NCI-H345 (cell line): ENCODE measurements around the gene SYT14.
"Not testable (repeated sequence)": the region's sequence is repeated elsewhere in the genome, so short reads cannot be mapped to it uniquely, and the experiment has no call there.

Experiments used
- DNase-seq: peaks from one replicate; lab custom pipeline; 2025; lab: John Stamatoyannopoulos, UW

Gene SYT14

GRCh38 chr1:210027994-210028393 is 90.0 kb downstream of the SYT14 start:
- DNase-seq, result no peak

- DNase-seq, result no peak
Measured at GRCh38 chr1:210031473-210031872, 93.5 kb downstream of the SYT14 start.

DNA sequence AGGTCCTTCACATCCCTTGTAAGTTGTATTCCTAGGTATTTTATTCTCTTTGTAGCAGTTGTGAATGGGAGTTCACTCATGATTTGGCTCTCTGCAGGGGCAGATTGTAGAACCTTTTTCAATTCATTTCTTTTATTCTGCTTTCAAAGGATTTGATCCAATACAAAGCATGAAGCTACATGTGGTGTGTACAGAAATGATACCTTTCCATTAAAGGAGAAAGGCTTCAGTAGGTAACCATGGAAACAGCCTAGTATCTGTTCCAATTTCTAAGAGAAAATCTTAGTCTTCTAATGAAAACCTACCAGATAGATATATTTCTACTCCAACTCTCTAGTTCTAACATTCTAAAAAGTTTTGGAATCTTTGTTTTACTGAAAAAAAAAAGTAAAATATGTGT is 105.0 kb downstream of the SYT14 start:
- no peak for DNase-seq

GRCh38 chr1:210049616-210050015 is 111.6 kb downstream of the SYT14 start:
- DNase-seq, result no peak

DNA sequence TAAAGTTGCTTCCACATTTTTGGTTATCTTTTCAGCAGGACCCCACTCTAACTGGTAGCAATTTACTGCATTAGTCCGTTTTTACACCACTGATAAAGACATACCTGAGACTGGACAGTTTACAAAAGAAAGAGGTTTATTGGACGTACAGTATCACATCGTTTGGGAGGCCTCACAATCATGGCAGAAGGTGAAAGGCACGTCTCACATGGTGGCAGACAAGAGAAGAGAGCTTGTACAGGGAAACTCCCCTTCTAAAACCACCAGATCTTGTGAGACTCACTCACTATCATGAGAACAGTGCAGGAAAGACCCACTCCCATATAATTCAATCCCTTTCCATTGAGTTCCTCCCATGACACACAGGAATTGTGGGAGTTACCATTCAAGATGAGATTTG is 112.5 kb downstream of the SYT14 start:
- not testable (repeated sequence) for DNase-seq

DNA sequence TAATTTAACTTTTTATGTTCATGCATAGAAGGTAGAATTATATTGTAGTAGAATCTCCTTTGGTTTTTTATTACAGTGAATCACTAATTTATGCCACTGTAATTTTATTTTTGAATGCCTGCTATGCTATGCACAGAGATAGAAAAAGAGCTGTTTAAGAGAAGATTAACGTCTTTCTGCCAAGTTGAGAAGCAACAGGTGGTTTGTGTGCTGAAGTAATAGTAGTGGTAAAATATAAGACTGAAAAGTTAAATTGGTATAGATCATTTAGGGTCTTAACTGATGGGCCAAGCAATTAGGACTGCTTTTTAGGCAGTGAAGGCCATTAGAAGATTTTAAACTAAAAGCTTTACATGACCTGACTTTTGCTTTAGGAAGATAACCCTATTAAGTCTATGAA is 115.1 kb downstream of the SYT14 start:
- DNase-seq, result no peak

DNA sequence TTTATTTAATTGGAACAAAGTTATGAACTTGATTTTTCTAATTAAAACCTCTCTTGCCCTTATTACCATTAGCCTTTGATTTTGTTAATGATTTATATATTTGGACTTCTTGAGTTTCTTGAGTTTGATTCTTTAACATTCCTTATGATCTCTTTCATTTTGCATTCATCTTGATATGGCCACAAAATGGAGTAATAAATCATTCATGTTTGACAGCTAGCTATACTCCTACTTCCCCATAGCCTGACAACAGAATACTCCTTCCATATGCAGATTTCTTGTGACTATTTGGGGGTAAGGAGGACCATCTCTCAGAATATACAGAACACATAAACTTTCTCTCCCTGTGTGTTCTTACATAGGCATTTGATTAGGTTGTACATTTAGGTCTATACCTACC is 119.6 kb downstream of the SYT14 start:
- no peak for DNase-seq

- DNase-seq, result no peak
Measured at GRCh38 chr1:210061992-210062391, 124.0 kb downstream of the SYT14 start.

DNA sequence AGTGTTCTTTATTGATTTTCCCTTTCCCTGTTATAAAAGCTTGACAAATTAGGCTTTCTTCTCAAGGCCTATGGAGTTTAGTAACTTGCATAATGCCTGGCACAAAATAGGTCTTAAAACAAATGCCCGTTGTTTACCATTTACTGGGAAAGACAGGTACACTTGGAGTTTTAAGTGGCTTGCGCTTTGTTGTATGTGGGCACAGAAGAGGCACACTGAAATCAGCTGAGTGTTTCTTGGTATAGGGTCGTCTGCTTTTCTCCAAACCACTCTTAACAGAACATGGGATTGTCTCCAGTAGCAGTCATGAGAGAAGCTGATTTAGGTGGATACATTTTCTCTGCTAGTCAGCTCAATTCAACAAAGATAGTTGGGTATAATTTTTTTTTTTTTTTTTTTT is 132.5 kb downstream of the SYT14 start:
- no peak for DNase-seq

DNA sequence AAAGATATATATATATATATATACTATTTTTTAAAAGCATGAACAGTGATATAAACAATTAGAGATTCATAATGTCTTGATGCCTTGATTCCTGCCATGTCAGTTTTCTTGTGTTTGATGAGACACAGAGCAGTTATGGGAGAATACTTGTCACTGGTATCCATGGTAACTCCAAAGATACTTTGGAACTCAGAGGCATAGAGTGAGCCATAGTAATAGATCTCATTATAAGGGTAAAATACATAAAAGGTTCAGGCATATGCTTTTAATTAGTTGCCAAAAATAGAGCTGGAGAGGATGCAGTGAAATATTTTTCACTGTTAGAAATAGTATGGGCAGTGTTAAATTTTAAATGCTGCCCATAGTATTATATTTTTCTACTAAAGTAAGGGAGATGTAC is 134.1 kb downstream of the SYT14 start:
- DNase-seq, result no peak

DNA sequence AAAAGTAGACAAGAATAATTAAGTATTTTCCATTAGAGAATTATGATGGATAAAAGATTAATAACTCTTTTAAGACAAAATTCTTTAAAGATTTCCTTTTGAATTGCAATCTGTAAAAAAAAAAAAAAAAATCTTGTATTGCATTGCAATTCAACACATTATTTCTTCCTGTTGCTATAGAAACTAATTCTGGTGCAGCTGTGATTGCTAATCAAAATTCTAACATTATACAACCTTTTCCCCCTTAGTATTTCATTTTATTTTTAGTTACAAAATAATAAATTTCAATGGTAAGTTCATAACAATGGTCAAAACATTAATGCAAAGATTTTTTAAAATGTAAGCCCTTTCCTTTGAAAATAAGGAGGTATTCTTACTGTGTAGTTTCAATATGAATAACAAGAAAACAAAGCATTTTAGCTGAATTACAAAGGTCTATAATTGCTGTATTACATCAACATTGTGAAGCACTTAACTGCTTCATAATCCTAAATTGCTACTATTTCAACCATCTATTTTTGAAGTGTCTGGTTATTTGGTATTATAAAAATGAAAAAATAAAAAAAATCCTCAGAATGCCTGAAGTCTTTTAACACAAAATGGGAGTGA is 135.0 kb downstream of the SYT14 start:
- DNase-seq, result no peak

DNA sequence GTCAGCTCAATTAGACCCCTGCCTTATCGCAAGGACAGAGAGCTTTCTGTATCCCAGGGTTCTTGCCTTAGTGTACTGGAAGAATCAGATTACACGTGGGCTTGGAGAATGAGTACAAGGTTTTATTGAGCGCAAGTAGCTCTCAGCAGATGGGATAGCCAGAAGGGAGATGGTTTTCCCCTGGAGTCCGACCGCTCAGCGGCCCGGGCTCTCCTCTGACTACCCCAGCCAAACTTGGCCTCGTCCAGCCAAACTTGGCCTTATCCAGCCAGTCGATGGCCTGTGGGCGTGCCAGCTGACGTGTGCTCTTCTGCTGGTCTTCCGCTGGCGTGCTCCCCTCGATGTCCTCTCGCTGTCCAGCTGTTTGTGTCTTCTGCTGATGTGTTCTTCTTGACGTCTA is 136.9 kb downstream of the SYT14 start:
- DNase-seq, result no peak

- DNase-seq, result no peak
Measured at GRCh38 chr1:210076620-210077019, 138.6 kb downstream of the SYT14 start.

- no peak for DNase-seq
Measured at GRCh38 chr1:210081494-210081893, 143.5 kb downstream of the SYT14 start.

DNA sequence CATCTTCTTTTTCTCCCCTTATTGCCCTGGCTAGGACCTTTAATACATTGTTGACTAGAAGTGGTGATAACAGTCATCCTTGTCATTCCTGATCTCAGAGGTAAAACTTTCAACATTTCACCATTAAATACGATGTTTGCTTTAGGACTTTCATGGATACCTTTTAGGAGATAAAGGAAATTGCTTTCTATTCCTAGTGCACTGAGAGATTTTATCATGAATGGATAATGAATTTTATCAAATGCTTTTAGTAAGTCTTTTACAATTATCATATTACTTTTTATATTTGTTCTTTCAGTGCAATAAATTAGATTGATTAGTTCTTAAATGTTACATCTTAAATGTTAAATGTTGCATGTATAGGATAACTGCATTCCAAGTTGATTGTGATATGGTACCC is 147.3 kb downstream of the SYT14 start:
- no peak for DNase-seq

DNA sequence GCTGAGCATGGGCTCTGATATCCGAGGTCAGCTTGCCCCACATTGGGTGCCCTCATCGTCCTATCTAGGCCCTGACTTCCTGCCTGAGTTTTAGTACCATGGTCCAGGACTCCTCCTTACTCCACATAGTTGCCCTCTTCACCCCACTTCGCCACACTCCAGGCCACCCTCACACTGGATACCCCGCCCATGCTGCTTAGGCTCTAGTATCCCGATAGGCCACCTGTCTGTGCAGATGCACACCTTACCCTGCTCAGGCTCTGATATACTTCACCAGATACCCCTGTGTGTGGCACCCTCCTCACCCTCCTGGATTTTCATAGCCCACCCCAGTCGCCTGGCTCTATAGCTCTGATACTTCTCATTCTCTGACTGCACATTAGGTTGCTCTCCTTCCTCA is 149.0 kb downstream of the SYT14 start:
- DNase-seq, result no peak

DNA sequence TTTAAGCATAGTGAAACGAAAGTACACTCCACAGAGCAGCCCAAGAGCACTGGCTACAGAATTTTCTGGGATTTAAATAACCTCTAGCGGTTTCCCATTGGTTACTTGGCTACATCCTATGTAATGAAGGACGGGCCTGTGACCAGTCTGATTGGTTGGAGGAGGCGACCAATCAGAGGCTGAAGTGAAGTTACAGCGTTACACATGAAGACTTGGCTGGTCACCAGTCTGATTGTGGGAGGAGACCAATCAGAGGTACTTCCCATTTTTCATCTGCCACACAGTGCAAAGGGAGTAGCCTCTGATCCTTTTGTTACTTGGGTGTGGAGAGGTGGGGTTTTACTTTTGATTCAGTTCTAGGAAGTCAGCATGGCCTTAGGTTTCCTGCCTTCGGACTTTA is 151.8 kb downstream of the SYT14 start:
- no peak for DNase-seq

GRCh38 chr1:210092366-210092765 is 154.3 kb downstream of the SYT14 start:
- DNase-seq, result no peak

- no peak for DNase-seq
Measured at GRCh38 chr1:210093461-210093860, 155.4 kb downstream of the SYT14 start.

- no peak for DNase-seq
Measured at GRCh38 chr1:210098356-210098755, 160.3 kb downstream of the SYT14 start.

- no peak for DNase-seq
Measured at GRCh38 chr1:210099921-210100320, 161.9 kb downstream of the SYT14 start.

- no peak for DNase-seq
Measured at GRCh38 chr1:210104103-210104502, 166.1 kb downstream of the SYT14 start.

DNA sequence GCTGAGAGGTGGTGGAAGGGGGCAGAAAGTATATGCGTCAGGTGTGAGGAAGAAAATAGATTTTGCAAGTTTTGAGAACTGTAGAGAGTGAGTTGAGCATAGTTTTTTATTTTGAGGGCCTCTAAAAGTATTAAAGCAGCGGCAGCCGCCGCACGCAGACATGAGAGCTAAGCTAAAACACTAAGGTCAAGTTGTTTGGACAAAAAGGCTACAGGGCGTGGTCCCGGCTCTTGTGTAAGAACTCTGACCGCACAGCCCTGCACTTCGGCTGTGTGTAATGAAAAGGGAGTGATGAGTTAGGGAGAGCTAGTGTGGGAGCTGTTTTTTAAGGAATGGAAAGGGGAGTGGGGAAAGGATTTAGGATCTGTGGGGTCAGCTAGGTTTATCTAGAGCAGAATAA is 174.9 kb downstream of the SYT14 start:
- not testable (repeated sequence) for DNase-seq

- no peak for DNase-seq
Measured at GRCh38 chr1:210117198-210117597, 179.2 kb downstream of the SYT14 start.

DNA sequence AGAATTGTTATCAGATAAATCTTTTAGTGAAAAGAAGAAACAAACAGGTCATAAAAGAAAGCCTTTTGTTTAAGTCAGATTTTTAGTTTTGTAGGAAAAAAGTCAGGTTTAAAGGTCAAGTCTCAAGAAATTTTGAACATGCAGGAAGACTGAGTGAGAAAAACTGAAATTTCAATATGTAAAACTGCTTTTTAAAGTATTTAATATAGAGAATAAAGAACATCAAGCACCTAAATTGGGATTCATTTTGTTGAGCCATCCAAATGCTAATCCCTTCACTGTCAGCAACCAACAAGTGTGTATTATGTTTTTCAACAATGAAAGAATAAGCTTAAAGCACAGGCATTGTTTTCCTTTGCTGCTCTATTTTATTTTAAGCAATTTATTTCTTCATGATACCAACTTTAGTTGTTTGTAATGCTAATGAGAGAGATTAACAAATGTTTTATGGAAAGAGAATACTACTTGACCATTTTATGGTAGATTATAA is 179.7 kb downstream of the SYT14 start:
- no peak for DNase-seq
